GM12875 (cell line): ENCODE data around the gene LPIN3.

Source experiments
- H3K4me3 ChIP-seq: one replicate; pipeline ENCODE4 v1.5.1; 2011; ENCODE audit warnings: low read depth, low read length, control low read depth
- TF ChIP-seq, protein P1 (sequence below): IDR thresholded peaks from 2 replicates; pipeline ENCODE4 v1.5.1; 2011; ENCODE audit warnings: low read depth, mild to moderate bottlenecking, control low read depth, inconsistent platforms, low read length, moderate library complexity, borderline replicate concordance; ENCODE audit not compliant: insufficient read depth

The LPIN3 gene

DNA sequence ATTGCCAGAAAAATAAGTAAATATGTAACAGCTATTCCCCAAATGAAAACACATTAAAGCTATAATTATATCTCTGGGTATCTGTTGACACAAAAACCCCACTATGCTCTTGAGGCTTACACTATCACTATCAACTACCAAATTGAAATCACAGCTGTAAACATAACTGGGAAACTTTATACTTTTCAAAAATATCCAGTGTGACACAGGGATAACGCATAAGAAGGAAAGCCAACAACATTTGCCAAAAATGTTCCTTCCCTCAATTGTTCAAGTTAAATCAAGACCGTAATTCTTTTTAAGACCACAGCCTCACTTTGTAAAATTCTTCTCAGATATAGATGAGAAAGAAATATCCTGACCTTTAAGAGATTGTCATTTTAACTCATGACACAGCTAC, 26.2 kb upstream of the LPIN3 start:
- no peak overlapping the region for H3K4me3 ChIP-seq
- TF ChIP-seq, protein P1, sequence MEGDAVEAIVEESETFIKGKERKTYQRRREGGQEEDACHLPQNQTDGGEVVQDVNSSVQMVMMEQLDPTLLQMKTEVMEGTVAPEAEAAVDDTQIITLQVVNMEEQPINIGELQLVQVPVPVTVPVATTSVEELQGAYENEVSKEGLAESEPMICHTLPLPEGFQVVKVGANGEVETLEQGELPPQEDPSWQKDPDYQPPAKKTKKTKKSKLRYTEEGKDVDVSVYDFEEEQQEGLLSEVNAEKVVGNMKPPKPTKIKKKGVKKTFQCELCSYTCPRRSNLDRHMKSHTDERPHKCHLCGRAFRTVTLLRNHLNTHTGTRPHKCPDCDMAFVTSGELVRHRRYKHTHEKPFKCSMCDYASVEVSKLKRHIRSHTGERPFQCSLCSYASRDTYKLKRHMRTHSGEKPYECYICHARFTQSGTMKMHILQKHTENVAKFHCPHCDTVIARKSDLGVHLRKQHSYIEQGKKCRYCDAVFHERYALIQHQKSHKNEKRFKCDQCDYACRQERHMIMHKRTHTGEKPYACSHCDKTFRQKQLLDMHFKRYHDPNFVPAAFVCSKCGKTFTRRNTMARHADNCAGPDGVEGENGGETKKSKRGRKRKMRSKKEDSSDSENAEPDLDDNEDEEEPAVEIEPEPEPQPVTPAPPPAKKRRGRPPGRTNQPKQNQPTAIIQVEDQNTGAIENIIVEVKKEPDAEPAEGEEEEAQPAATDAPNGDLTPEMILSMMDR: no peak

DNA sequence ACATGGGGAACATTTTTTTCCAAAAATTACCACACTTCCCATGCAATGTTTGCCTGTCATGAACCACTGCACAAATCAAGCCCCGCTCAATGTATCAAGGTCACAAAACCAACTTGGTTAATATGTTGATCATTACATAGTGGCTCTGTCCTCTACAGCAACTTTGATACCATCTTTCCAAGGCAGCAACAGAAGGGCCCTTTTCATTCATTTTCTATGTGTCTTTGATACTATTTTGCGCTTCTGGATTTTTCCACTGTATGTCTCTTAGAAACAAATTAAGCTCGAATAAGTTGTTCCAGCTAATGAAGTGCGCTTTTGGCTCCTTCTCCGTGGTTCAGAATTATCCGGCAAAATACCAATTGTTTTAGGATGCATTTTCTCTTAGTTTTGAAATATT, 24.6 kb upstream of the LPIN3 start:
- no peak overlapping the region for H3K4me3 ChIP-seq
- TF ChIP-seq, protein P1: no peak

DNA sequence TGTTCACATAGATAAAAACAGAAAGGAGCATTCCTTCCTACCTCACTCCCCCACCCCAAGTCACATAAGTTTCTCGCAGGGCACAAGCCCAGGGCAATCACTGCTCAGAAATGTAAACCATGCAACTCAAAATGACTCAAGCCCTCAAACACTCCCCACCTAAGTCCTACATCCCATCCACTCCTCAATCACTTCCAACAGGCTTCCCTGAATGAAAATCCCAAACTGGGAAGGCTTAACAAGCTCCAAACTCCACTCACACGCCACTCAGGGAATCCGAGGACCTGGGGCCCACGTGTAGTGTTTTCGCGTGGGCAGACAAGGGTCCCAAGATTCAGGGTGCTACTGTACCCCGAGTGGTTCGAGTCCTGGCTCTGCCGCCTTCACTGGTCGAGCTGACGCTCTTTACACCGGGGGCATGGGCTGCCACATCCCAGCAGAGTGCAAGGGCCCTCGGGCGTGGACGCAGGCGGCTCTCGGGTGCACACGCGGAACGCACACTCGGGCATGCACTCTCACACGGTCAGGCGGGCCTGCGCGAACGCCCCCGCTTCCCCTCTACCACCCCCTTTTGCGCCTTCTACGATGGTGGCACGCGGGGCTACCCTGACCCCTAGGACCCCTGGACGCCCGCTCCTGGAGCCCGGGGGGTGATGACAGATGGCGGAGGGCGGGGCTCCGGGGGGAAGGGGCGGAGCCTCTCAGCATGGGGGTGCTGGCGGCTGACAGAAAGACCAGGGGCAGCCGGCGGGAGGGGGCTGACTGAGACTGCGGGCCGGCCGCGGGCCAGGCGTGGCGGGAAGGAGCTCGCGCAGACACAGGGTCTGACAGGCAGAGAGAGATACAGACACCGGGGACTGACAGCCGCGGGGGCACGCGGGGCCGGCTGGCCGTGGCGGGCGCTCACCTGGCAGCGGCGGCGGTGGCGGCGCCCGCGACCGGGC, 23.7 kb upstream of the LPIN3 start:
- TF ChIP-seq, protein P1: no peak
- peak overlapping the region; percentile 57 for H3K4me3 ChIP-seq

DNA sequence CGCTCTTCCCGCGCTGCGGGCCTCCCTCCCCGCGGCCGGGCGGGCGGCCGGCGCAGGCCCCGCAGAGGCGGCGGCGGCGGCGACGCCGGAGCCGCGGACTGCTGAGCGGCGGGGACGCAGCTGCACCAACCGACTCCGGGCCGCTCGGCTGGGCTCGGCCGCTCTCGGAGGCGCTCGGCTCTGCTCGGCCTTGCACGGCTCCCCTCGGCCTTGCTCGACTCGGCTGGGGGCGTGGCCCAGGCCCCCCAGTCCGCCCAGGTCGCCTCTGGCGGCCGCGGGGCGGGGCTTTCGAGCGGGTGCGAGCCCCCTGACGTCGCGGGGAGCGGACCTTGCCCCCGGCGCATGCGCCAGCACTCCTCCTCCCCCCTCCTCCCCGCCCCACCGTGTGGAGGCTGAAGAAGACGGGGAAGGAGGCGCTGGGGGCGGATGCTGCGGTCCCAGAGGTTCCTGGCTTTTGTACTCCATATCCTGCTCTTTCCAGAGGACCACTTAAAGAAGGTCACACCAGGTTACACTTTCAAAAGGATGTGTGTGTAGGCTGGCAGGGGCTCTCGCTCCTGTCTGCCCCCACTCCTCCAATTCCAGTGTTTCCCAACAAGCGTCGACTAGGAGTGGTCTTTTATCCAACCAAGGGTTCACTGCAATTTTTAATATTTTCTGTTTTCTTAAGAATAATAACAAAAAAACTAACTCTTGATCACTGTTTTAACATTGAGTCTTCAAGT, 22.9 kb upstream of the LPIN3 start, which contains the start of gene ZHX3:
ZHX3 (minus strand) TSS at position 186 of the 725 bp plus-strand sequence. CDS start 112,815 bp downstream, outside the sequence.
- peak within 1 kb of the TSS; percentile 57 for H3K4me3 ChIP-seq
- TF ChIP-seq, protein P1: no peak

DNA sequence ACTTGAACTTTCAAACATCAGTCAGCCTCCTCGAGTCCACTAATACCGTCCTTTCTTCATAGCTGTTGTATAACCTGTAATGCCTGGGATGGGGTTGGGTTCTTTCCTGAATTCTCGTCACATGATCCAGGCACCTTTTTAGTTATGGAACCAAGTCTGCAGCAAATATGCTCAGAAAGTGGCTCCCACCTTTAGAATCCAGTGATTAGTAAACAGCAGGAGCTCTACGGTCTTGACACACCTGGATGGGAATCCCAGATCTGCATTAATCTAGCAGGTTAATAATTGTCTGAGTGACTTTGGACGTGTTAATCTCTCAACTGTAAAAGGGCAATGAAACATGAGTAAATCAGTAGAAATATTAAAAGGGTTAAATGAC, 22.4 kb upstream of the LPIN3 start:
- TF ChIP-seq, protein P1: no peak

DNA sequence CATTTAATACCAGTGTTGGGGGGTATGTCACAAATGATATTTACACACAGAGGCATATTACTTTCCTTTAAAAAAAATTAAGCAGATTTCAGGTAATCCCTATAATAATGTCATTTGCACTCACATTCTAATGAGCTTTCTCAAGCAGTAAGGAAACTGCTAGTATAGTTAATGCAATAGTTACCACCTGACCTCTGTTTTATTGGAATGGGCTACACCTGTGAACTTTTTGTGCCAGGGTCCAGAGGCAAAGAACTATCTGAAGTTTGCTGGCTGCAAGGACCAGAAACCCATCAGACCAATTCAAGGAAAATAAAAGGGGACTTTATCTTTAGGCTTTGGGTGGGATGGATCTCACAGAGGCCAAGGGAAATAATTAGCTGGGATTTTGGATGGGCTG, 20.2 kb upstream of the LPIN3 start:
- TF ChIP-seq, protein P1: no peak
- no peak overlapping the region for H3K4me3 ChIP-seq

More for the DNA sequence above, 22.4 kb upstream of the LPIN3 start:
- H3K4me3 ChIP-seq: no peak overlapping the region
